GM18517 (cell line): ENCODE measurements around the gene GPR137B.
A peak's percentile ranks its signal among the peaks of the same experiment; 100 is the strongest.

ENCODE experiments used
- ATAC-seq: cut with Tn5 transposase; IDR thresholded peaks from one replicate; pipeline ENCODE4 v1.9.1; 2021; ENCODE audit warnings: mild to moderate bottlenecking, moderate library complexity; ENCODE audit not compliant: unreplicated experiment

GPR137B gene

GRCh38 chr1:236114076-236114747 is 28.1 kb upstream of the GPR137B start:
- ATAC-seq = no peak

- no peak for ATAC-seq
Observed at GRCh38 chr1:236117710-236118109, 24.6 kb upstream of the GPR137B start.

GRCh38 chr1:236119943-236120484 is 22.3 kb upstream of the GPR137B start:
- no peak for ATAC-seq

GRCh38 chr1:236120721-236121153 is 21.6 kb upstream of the GPR137B start:
- ATAC-seq = peak; percentile 58

GRCh38 chr1:236122176-236122575 is 20.2 kb upstream of the GPR137B start:
- peak; percentile 51 for ATAC-seq

GRCh38 chr1:236123563-236123962 is 18.8 kb upstream of the GPR137B start:
- no peak for ATAC-seq

GRCh38 chr1:236124965-236125364 is 17.4 kb upstream of the GPR137B start:
- no peak for ATAC-seq

GRCh38 chr1:236127045-236127444 is 15.3 kb upstream of the GPR137B start:
- no peak for ATAC-seq

GRCh38 chr1:236128646-236129178 is 13.6 kb upstream of the GPR137B start:
- no peak for ATAC-seq

- no peak for ATAC-seq
Observed at GRCh38 chr1:236129306-236129705, 13.0 kb upstream of the GPR137B start.

GRCh38 chr1:236130372-236130771 is 12.0 kb upstream of the GPR137B start:
- no peak for ATAC-seq

- no peak for ATAC-seq
Observed at GRCh38 chr1:236131916-236132315, 10.4 kb upstream of the GPR137B start.

- ATAC-seq = no peak
Observed at GRCh38 chr1:236132420-236133046, 9.8 kb upstream of the GPR137B start.

GRCh38 chr1:236133339-236133738 is 9.0 kb upstream of the GPR137B start:
- ATAC-seq = no peak

GRCh38 chr1:236133802-236134201 is 8.5 kb upstream of the GPR137B start:
- ATAC-seq = no peak

GRCh38 chr1:236137285-236137852 is 5.0 kb upstream of the GPR137B start:
- no peak for ATAC-seq

- ATAC-seq = no peak
Observed at GRCh38 chr1:236139495-236139894, 2.8 kb upstream of the GPR137B start.

- no peak for ATAC-seq
Observed at GRCh38 chr1:236140705-236141446, 1.5 kb upstream of the GPR137B start.

- ATAC-seq = no peak
Observed at GRCh38 chr1:236141447-236142252, 689 bp upstream of the GPR137B start.
